ENCODE results near the gene SPAG6.

GRCh38 chr10:22305721-22306120, 39.6 kb upstream of the SPAG6 start:
- TF ChIP-seq RAD21 (IDR thresholded peaks at IDR 0.05) = no peak
- no peak for TF ChIP-seq CTCF (IDR thresholded peaks at IDR 0.05; ENCODE audit: low read depth, low read length, missing input control)
- no peak for TF ChIP-seq TAF1 (conservative IDR thresholded peaks at IDR 0.05)
- no peak for TF ChIP-seq YY1 (IDR thresholded peaks at IDR 0.05)
- no peak for TF ChIP-seq JUND (IDR thresholded peaks at IDR 0.05)
- no peak for TF ChIP-seq EGR1 (IDR thresholded peaks at IDR 0.05; ENCODE audit: low read depth in 2 of 2)
- TF ChIP-seq, protein P1, sequence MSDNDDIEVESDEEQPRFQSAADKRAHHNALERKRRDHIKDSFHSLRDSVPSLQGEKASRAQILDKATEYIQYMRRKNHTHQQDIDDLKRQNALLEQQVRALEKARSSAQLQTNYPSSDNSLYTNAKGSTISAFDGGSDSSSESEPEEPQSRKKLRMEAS (IDR thresholded peaks at IDR 0.05) = no peak

Measured in liver (tissue), 3 donors.